ENCODE data around the gene CILP2.
A peak's percentile ranks its signal among the peaks of the same experiment; 100 is the strongest.

Gene CILP2

DNA sequence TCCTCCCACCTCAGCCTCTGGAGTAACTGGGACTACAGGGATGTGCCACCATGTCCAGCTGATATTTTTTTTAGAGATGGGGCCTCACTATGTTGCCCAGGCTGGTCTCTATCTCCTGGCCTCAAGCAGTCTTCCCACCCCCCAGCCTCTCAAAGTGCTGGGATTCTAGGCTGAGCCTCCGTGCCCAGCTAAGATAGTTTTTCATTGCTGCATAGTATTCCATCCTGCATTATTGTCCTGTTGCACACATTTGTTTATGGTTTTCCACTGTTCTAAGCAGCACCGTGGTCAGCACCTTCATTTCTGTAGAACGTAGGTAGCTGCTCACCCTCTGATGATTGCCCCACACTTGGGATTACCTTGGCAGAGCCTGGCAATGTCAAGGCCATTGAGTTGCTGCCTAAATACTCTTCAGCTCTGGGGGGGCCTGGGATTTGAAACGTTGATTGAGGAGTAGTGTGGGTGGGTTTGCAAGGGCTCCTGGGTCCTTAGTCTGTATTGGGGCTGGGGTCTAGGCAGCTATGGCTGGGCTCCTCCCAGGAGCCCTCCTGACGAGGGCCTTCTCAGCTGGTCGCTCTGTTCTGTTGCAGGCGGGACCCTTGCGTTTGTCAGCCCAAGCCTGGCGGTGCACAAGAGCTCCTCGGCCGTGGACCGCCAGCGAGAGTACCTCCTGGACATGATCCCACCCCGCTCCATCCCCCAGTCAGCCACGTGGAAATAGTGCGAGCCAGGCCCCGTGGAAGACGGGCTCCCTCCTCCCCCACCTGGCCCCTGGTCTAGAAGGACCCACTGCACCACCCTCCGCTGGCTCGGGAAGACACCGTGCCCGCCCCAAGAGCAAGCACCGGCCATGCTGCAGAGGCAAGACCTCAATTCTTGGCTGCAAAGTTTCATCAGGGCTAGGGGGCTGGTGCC is 33.1 kb upstream of the CILP2 start:
- no peak for DNase-seq

DNA sequence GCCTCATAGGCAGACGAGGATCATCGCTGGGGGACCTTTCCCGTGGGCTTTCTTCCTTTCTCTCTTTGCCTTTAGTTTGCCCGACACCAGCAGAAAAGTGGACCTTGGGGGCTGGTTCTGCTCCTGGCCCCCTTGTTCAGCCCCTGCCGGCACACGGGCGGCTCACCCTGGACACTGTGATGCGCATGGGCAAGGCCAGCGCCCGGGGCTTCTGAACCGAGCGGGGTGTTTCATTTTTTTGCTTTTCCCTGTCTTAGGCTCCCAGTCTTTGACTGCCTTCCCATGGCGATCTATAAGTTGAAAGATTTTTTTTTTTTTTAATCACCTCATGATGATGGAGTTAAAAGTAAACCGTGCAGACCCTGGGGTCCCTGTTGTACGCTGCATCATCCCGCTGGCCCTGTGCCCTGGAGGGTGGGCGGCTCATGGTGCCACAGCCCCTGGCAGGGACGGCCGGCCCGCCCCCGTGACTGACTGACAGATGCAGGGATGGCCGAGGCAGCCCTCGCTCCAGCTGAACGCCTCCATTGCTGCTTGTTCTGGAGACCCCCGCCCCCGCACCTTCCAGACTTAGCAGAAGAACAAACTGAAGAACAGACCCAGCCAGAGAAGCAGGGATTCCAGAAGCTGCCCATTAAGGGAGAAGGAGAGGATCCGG is 32.3 kb upstream of the CILP2 start:
- DNase-seq = no peak

DNA sequence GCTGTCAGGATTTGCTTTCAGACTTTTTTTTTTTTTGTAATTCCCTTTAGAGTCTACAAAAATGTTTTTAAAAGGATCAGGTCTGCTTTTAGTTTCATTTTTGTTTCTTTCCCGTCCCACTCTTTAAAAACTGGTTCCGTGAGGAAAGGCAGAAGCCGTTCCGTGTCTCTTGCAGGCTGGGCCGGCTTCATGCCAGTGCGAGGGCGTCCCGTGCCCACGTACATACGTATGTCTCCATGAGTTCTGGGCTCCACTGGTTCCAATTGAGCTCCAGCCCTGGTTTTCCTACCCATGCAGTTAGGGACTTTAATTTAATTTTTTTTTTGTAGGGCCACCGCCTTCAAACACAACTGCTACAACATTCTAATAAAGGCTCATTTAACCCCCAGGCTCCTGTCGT is 31.5 kb upstream of the CILP2 start:
- no peak for DNase-seq

DNA sequence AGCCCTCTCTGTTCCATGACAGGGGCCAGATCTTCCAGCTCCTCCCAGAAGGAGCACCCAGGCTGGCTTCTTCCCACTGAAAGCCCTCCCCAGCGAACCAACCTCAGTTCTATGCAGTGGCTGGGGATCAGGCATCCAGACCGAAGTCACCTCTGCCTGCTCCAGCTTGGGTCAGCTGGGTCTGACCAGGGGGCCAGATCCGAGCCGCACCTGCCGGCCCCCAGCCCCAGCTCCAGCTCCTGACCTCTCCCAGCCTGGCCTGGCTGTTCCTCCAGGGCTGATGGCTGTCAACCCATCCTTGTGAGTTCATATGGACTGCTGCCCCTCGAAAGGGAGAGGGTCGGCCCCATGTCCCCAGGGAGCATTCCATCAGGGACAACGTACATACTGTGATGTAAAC is 30.7 kb upstream of the CILP2 start:
- DNase-seq = no peak

DNA sequence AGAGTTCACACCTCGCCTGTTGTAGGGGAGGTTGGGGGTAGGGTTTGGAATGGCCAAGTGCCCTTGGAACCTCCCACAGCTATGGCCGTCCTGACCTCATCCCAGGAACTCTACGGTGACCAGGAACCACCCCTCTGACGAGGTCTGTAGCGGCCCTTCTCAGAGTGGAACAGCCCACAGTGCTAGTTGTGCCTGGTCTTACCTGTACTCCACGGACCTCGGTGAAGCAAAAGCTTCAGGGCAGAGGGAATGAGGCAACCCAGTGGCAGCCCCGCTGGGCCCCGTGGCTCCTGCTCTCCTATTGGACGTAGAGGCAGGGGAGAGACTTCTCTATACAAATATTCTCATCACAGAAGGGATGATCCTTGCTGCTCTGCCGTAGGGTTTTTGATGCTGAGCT is 29.8 kb upstream of the CILP2 start:
- DNase-seq = no peak

DNA sequence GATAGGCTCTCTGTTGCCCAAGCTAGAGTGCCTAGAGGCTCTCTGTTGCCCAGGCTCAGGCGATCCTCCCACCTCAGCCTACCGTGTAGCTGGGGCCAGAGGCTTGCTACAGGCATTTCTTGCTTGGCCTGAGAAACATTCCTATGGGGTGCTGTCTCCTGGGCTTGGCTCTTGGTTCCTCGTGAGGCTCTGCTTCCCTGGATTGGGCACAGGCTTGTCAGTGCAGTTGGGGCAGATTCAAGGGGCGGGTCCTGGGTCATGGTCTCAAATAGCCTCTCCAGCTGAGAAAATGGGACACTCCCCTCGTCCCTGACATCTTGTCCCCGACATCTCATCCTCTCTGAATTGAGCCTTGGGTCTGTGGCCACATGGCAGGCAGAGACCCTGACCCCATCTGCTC is 27.6 kb upstream of the CILP2 start:
- no peak for DNase-seq

DNA sequence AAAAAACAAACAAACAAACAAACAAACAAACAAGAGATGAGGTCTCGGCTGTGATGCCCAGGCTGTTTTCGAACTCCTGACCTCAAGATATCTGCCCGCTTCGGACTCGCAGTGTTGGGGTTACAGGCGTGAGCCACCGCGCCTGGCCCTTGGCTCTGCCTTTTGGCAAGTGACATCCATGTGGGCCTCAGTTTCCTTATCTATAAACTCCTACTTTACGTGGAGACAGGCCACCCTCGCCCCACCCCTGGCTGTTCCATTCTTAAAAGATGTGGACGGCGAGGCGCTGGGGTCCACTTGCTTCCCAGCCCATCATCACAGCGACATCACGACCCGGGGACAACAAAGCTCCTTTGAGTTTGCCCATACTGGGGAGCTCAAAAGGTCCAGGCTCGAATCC is 24.4 kb upstream of the CILP2 start:
- DNase-seq = no peak

DNA sequence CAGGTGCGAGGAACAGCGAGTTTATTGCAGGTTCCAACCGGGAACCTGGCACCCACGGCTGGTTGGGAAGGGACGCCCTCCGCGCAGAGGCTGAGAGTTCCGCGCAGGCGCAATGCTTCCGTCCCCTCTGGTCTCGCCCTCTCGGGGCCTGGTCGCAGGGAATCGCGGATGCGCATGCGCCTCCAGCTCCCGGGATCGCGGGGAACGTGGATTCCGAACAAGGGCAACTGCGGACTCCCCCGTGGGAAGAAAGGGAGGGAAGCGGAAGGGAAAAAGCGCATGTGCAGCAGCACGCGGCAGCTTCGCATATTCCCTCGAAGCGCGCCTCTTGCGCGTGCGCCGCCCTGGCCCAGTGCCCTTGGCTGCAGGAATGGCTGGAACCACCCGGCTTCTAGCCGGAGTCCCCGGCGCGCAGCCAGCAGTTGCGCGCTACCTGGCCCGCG is 23.8 kb upstream of the CILP2 start:
- DNase-seq = no peak

DNA sequence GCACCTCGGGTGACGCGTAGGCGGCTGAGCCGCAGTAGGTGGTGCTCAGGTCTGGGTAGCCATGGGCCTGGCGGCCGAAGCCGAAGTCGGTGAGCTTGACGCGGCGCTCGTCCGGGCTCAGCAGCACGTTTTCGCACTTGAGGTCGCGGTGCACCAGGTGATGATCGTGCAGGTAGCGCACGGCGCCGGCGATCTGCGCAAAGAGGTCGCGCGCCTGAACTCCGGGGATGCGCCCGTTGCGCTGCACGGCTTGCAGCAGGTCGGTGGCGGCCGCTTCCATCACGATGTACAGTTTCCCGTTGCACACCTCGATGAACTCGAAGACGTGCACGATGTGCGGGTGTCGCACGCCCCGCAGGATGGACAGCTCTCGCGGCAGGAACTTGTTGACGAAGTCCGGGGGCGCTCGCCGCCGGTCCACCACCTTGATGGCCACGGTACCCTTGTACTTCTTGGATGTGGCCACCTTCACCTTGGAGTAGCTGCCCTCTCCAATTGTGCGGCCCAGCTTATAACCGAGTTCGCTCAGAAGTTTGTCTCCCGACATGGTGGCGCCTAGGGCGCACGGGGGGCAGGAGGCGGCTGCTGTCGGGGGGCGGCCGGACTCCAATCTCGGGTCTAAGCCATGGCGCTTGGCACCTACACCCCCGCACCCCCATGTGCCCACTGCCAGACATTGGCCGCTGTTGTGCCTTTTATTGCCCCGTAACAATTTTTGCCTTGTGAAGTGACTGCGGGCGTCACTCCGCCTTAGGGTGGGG is 23.0 kb upstream of the CILP2 start, which contains the start of gene TSSK6:
Gene TSSK6 (minus strand): TSS at position 668 of the 761 bp plus-strand sequence. CDS start 121 bp downstream, at position 547.
- DNase-seq = no peak

DNA sequence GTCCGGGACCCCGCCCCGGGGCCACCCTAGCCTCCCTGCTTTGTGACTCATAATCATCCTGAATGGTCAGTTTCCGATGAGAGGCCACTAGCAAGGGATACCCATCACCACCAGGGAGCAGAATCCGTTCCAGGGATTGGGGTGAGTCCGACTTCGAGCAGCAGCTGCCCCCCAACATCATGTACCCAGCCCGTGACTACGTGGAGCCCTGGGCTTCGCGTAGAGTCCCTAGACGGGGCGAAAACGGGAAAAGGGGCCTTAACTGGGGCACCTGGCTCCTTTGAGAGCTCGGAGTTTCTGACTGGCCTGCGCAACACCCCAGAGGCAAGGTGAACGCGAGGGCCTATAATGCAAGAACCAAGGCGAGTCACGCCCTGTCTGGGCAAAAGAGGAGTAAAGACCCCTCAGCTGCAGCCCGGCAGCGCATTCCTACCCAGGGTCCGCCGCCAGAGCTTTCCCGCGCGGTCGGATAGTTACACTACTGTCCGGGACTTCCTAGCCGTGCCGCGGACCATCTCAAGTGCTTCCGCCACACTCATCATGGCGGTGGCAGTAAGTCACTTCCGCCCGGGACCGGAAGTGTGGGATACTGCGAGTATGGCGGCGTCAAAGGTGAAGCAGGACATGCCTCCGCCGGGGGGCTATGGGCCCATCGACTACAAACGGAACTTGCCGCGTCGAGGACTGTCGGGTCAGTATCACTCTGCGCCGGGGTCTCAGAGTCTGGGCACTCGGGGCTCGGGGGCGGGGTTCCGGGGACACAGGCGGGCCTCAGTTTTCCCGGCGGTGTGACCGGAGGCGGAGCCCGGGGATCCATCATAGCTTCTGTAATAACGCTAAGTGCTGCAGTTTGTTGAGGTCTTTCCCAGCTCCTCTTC is 22.2 kb upstream of the CILP2 start, which contains the start of gene NDUFA13:
Gene NDUFA13 (plus strand): TSS at position 584 of the 878 bp plus-strand sequence. CDS start 14 bp downstream, at position 598.
- peak; percentile 89 for DNase-seq

DNA sequence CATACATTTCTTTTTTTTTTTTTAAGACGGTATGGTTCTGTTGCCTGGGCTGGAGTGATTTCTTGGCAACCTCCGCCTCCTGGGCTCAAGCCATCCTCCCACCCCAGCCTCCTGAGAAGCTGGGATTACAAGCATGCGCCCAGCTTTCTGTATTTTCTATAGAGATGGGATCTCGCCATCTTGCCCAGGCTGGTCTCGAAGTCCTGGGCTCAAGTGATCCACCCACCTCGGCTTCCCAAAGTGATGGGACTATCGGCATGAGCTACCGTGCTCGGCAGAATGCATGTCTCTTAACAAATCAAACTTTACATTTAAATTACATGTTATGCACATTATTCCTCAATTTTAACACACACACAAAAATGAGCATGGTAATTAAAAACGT is 20.8 kb upstream of the CILP2 start:
- DNase-seq = no peak

DNA sequence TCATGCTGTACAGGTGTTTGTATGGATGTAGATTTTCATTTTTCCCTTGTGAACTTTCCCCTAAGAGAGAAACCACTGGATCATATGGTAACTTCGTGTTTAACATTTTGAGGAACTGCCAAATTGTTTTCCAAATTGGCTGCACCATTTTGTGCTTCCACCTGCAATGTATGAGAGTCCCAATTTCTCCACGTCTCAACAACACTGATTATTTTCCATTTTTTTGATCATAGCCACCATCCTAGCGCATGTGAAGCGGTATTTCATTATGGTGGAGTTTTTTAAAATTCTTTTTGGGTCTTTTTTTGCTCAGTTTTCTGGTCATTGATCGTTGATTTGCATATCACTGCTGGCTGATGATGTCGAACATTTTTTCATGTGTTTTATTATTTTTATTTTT is 17.1 kb upstream of the CILP2 start:
- DNase-seq = no peak

DNA sequence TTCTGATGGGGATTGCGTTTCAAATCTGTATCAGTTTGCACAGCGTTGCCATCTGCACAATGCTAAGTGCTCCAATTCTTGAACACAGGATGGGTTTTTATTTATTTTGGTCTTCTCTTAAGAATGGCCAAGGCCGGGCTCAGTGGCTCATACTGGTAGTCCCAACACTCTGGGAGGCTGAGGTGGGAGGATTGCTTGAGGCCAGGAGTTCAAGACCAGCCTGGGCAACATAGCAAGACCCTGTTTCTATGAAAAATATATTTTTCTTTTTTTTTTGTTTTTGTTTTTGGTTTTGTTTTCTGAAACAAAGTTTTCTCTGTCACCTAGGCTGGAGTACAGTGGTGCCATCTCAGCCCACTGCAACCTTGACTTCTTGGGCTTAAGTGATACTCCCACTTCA is 14.9 kb upstream of the CILP2 start:
- DNase-seq = no peak

DNA sequence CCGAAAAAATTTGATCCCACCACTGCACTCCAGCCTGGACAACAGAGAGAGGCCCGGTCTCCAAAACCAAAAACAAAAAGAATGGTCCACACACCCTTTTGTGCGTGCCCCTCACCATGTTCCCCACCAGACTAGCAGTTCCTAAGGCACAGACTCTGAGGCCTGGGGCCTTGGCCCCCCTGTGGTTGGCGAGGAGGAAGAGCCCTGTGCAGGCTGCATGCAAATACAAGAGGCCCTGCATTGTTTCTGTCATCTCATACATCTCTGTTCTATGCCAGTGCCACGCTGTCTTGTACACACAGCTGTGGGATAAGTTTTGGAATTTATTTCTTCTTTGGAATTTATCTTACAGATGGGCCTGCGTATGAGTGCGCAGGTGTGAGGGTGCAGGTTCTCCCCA is 14.0 kb upstream of the CILP2 start:
- no peak for DNase-seq

DNA sequence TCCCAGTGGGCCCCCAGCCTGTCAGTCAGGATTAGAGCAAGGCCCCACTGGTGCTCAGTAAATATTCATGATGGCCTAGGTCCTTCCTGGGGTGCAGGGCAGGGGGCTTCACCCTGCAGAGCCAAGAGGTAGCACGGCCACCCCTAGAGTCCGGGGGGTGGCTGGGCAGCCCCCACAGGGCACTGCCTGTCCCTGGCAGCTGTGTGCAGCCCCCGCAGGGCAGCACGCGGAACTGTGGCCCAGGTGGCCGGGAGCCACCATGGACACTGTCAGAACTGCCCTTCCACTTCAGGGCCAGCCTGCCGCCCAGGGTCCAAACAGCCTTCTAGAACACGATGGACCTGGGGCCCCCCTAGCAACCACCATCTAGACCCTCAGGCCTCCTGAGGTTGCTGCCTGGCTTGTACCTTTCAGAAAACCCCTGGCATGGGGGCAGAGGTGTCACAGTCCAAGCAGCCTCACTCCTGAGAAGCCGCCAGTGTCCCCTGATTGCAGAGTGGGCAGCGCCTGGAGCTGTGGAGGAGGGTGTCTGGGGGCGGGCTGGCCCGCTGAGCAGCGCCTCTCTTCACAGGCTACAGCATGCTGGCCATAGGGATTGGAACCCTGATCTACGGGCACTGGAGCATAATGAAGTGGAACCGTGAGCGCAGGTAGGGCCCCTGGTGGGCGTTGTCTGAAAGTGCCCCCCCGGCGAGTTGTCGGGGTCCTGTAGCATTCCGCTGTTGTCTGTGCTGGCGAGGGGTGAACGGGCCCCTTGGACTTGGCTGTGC is 12.3 kb upstream of the CILP2 start:
- no peak for DNase-seq

DNA sequence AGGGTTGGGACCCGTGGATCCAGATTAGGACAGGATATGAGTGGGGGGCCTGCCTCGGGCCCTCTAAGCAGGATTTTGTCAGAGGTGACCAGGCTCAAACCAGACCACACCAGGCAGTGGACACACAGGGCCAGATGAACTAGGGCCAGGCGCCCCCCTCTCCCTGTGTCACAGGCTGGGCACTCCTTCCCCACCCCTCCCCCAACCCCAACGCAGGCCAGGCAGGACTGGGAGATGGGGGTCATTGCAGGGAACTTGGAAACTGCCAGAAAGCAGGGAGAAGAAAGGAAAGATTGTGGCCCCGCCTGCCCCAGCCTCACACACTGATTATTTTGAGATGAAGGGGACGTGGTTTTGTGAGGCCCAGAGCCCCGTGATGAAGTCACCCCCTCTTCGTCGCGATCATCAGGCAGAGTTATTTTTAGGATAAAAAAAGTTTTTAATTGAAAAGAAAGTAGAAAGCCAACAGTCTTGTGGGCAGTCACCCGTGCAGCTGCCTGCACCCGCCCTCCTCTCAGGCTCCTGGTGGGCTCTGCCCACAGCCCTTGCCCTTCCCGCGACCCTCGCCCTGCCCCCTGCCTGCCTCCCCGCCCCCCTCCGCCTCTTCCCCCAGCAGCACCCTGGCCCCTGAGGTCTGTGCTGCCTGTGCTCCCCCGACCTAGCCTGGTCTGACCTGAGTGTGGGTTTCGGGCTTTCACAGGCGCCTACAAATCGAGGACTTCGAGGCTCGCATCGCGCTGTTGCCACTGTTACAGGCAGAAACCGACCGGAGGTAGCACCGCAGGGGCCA is 11.3 kb upstream of the CILP2 start:
- DNase-seq = no peak

DNA sequence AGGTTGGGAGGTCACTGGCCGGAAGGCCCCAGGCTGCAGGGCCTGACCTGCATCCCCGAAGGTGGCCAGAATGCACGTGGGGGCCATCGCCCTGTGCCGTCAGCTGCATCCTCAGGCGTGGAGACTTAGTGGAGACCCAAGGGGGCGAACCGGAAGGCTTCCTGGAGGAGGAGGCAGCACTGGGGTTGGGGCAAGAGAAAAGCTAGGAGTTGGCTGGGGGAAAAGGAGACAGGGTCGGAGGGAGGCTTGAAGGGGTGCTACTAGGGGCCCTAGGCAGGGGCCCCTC is 10.8 kb upstream of the CILP2 start:
- no peak for DNase-seq

DNA sequence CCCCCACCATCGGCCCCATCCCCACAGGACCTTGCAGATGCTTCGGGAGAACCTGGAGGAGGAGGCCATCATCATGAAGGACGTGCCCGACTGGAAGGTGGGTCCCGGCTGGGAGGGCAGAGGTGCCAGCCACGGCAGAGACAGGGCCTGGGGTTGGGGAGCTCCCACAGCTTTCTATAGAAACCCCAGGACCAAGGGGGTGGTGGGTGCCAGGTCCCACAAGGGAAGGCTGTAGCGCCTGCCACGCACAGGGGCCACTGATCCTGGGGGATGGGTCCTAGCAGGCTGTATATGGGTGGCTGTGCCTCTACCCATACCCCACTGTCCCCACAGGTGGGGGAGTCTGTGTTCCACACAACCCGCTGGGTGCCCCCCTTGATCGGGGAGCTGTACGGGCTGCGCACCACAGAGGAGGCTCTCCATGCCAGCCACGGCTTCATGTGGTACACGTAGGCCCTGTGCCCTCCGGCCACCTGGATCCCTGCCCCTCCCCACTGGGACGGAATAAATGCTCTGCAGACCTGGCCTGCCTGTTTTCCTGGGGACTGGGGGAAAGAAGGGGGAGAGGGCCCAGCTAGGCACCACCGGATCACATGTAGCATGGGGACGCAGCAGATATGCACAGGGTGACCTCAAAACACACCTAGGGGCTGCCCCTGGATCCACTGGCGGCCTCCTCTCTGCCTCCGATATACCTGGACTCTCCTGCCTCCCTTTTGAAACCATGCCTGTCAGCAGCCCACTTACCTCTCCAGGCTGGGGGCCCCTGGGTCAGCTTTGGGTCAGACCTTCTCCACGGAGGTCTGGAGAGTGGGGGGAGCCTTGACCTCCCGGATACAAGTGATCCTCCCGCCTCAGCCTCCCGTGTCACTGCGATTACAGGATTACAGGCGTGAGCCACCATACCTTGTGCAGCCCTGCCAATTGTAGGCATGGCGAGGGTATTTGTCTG is 10.1 kb upstream of the CILP2 start:
- DNase-seq = no peak

DNA sequence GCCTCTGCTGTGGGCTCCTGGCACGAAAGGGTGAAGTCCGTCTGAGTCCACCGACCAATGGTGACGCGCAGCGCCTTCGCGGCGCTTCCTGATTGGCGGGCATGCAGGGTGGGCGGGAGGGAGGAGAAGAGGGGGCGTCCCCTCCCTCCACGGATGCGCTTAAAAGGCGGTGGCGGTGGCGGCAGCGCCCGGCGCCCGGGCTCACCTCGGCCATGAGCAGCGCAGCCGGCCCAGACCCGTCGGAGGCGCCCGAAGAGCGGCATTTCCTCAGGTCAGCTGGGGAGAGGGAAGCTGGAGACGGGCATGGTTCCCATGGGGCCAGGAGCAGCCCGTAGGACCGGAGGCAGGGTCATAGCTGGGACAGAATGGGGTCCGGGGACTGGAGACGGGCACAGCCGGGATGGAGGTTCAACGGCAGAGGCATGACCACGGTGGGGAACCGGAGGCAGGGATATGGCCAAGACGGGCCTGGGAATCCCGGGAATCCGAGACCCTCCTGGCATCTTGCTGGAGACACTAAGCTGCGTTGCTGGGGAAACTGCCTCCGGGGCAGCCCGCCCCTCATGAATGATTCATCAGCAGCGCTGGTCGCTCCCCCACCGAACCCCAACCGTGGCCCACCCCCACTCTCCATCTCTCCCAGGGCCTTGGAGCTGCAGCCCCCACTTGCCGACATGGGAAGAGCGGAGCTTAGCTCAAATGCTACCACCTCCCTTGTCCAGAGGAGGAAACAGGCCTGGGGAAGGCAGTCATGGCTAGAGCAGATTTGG is 9.2 kb upstream of the CILP2 start, which contains the start of gene YJEFN3:
Gene YJEFN3 (plus strand): TSS at position 191 of the 770 bp plus-strand sequence. CDS start 22 bp downstream, at position 213.
- DNase-seq = no peak

All from central memory CD4-positive, alpha-beta T cell (primary cell).